Neural cell (in vitro differentiated cells): ENCODE measurements around the gene ARID1B. TPM values are rescaled to one million over a fixed set of nuclear protein-coding genes. Genes with fewer than 3 reads are reported as not detected.

ENCODE experiments used
- H2AFZ ChIP-seq: fragments of 200-600, 300-800 bp; sonication (generic), shearing (Covaris generic); 2 replicates; pipeline ENCODE4 v1.6.0; 2014; ENCODE audit warnings: low read depth, mild to moderate bottlenecking, antibody characterized with exemption, low read length, moderate library complexity
- H3F3A ChIP-seq: fragments of 200-600 bp; shearing (Covaris generic); 2 replicates; pipeline ENCODE4 v1.6.1; 2016; ENCODE audit warnings: mild to moderate bottlenecking, moderate library complexity, mixed read lengths, antibody characterized with exemption, low read length; ENCODE audit not compliant: insufficient read depth, poor library complexity, severe bottlenecking
- H3K27ac ChIP-seq: fragments of 200-600, 300-800 bp; sonication (generic), shearing (Covaris generic); 2 replicates; pipeline ENCODE4 v1.5.1; 2014; ENCODE audit warnings: mild to moderate bottlenecking, low read length, moderate library complexity
- H3K27me3 ChIP-seq: fragments of 300-800, 200-600 bp; sonication (generic), shearing (Covaris generic); 2 replicates; pipeline ENCODE4 v1.6.0; 2014; ENCODE audit warnings: mild to moderate bottlenecking, low read depth, low read length, moderate library complexity; ENCODE audit not compliant: insufficient read depth
- H3K36me3 ChIP-seq: fragments of 300-800, 200-600 bp; sonication (generic), shearing (Covaris generic); 2 replicates; pipeline ENCODE4 v1.5.1; 2014; ENCODE audit warnings: mild to moderate bottlenecking, antibody characterized with exemption, low read length, moderate library complexity; ENCODE audit not compliant: insufficient read depth
- H3K4me2 ChIP-seq: fragments of 300-800, 200-600 bp; sonication (generic), shearing (Covaris generic); 2 replicates; pipeline ENCODE4 v1.6.0; 2014; ENCODE audit warnings: mild to moderate bottlenecking, low read length
- H3K4me3 ChIP-seq: fragments of 300-800, 200-600 bp; sonication (generic), shearing (Covaris generic); 2 replicates; pipeline ENCODE4 v1.5.1; 2014; ENCODE audit warnings: mild to moderate bottlenecking, low read length, moderate library complexity
- H3K79me2 ChIP-seq: fragments of 200-600 bp; shearing (Covaris generic); replicated peaks from 2 replicates; pipeline ENCODE4 v1.6.0; 2014; ENCODE audit warnings: mild to moderate bottlenecking, low read length, moderate library complexity; ENCODE audit not compliant: insufficient read depth
- H3K9ac ChIP-seq: fragments of 300-800, 200-600 bp; sonication (generic), shearing (Covaris generic); 2 replicates; pipeline ENCODE4 v1.6.1; 2016; ENCODE audit warnings: mild to moderate bottlenecking, low read length, mixed read lengths
- H3K9me2 ChIP-seq: fragments of 200-600 bp; shearing (Covaris generic); 2 replicates; pipeline ENCODE4 v1.6.1; 2016; ENCODE audit warnings: mild to moderate bottlenecking, low read length, mixed read lengths; ENCODE audit not compliant: insufficient read depth
- H3K9me3 ChIP-seq: fragments of 200-600, 300-800 bp; sonication (generic), shearing (Covaris generic); 2 replicates; pipeline ENCODE4 v1.6.1; 2016; ENCODE audit warnings: mild to moderate bottlenecking, mixed run types, low read length, moderate library complexity, mixed read lengths
- H4K20me1 ChIP-seq: fragments of 200-600 bp; shearing (Covaris generic); 2 replicates; pipeline ENCODE4 v1.6.1; 2016; ENCODE audit warnings: mild to moderate bottlenecking, mixed run types; ENCODE audit not compliant: insufficient read depth
- CTCF ChIP-seq: fragments of 450-650 bp; IDR thresholded peaks from 2 replicates; pipeline ENCODE4 v1.5.1; 2014; ENCODE audit warnings: antibody characterized with exemption, mild to moderate bottlenecking, moderate library complexity; ENCODE audit not compliant: poor library complexity, severe bottlenecking
- EP300 ChIP-seq: fragments of 450-650 bp; conservative IDR thresholded peaks from 2 replicates; pipeline ENCODE4 v1.6.1; 2014; ENCODE audit warnings: antibody characterized with exemption, mild to moderate bottlenecking, moderate library complexity; ENCODE audit not compliant: poor library complexity, severe bottlenecking
- EZH2 ChIP-seq: fragments of 200-600, 300-800 bp; shearing (Covaris generic), sonication (generic); IDR thresholded peaks from 2 replicates; pipeline ENCODE4 v1.6.1; 2014; ENCODE audit warnings: antibody characterized with exemption, low read length, borderline replicate concordance, mild to moderate bottlenecking; ENCODE audit not compliant: insufficient read depth, poor library complexity, severe bottlenecking
- MXI1 ChIP-seq: fragments of 450-650 bp; conservative IDR thresholded peaks from 2 replicates; pipeline ENCODE4 v1.6.1; 2014; ENCODE audit warnings: antibody characterized with exemption, mild to moderate bottlenecking; ENCODE audit not compliant: poor library complexity, severe bottlenecking
- POLR2AphosphoS5 ChIP-seq: IDR thresholded peaks from 2 replicates; pipeline ENCODE4 v1.6.1; 2012
- RAD21 ChIP-seq: fragments of 450-650 bp; conservative IDR thresholded peaks from 2 replicates; pipeline ENCODE4 v1.6.1; 2014; ENCODE audit warnings: antibody characterized with exemption, mild to moderate bottlenecking, moderate library complexity
- REST ChIP-seq: IDR thresholded peaks from 2 replicates; pipeline ENCODE4 v1.6.1; 2012; ENCODE audit warnings: borderline replicate concordance
- SMC3 ChIP-seq: fragments of 450-650 bp; conservative IDR thresholded peaks from 2 replicates; pipeline ENCODE4 v1.6.1; 2014; ENCODE audit warnings: antibody characterized with exemption, mild to moderate bottlenecking, moderate library complexity; ENCODE audit not compliant: poor library complexity
- TAF1 ChIP-seq: IDR thresholded peaks from 2 replicates; pipeline ENCODE4 v1.6.1; 2012; ENCODE audit warnings: low read depth
- polyA plus RNA-seq: library from polyadenylated mRNA; depleted of rRNA; stranded (reverse); fragments of >200 nt; gene quantifications from 2 replicates; pipeline ENCODE4 v1.2.3, GENCODE V29; 2014

ARID1B gene
- polyA plus RNA-seq, 1 donor from 2014 or later = 35.0 TPM

GRCh38 chr6:156985309-156985708, 208.1 kb downstream of the ARID1B start:
- Histone ChIP-seq H3K27ac (no peak overlapping the region), H3K4me2 (no peak overlapping the region), H3K36me3 (no peaks in the 10 kb centered on the region), H3F3A (no peaks in the 10 kb centered on the region), H3K9me2 (no peaks in the 10 kb centered on the region), H4K20me1 (peaks cover 8% of the 10 kb centered on the region), H3K27me3 (no peaks in the 10 kb centered on the region), H2AFZ (no peak overlapping the region), H3K9me3 (no peaks in the 10 kb centered on the region), H3K4me3 (no peak overlapping the region), H3K9ac (no peak overlapping the region), H3K79me2 (peaks cover 36% of the 10 kb centered on the region)
- TF ChIP-seq RAD21 = no peak
- no peak for TF ChIP-seq REST
- no peak for TF ChIP-seq POLR2AphosphoS5
- TF ChIP-seq EZH2 = no peak
- no peak for TF ChIP-seq EP300
- no peak for TF ChIP-seq SMC3
- no peak for TF ChIP-seq CTCF
- no peak for TF ChIP-seq MXI1
- no peak for TF ChIP-seq TAF1

GRCh38 chr6:156988276-156989158, 211.3 kb downstream of the ARID1B start:
- Histone ChIP-seq H3K79me2 (peaks cover 17% of the 10 kb centered on the region), H2AFZ (no peak overlapping the region), H3K9ac (no peak overlapping the region), H3K9me3 (no peaks in the 10 kb centered on the region), H3K27me3 (no peaks in the 10 kb centered on the region), H3F3A (no peaks in the 10 kb centered on the region), H3K27ac (no peak overlapping the region), H3K4me3 (no peak overlapping the region), H3K9me2 (no peaks in the 10 kb centered on the region), H3K4me2 (no peak overlapping the region), H4K20me1 (peaks cover 8% of the 10 kb centered on the region), H3K36me3 (no peaks in the 10 kb centered on the region)
- TF ChIP-seq TAF1 = no peak
- TF ChIP-seq EZH2 = no peak
- no peak for TF ChIP-seq SMC3
- TF ChIP-seq POLR2AphosphoS5 = no peak
- TF ChIP-seq MXI1 = no peak
- no peak for TF ChIP-seq RAD21
- no peak for TF ChIP-seq REST
- TF ChIP-seq CTCF = no peak
